ENCODE measurements around the gene CRIP2. TPM values are rescaled to one million over a fixed set of nuclear protein-coding genes. Genes with fewer than 3 reads are reported as not detected.

Gene CRIP2
- total and polyA plus RNA-seq, 2 of the 4 experiments (the other 2 are of a cell fraction), result 18.1 to 123 TPM

DNA sequence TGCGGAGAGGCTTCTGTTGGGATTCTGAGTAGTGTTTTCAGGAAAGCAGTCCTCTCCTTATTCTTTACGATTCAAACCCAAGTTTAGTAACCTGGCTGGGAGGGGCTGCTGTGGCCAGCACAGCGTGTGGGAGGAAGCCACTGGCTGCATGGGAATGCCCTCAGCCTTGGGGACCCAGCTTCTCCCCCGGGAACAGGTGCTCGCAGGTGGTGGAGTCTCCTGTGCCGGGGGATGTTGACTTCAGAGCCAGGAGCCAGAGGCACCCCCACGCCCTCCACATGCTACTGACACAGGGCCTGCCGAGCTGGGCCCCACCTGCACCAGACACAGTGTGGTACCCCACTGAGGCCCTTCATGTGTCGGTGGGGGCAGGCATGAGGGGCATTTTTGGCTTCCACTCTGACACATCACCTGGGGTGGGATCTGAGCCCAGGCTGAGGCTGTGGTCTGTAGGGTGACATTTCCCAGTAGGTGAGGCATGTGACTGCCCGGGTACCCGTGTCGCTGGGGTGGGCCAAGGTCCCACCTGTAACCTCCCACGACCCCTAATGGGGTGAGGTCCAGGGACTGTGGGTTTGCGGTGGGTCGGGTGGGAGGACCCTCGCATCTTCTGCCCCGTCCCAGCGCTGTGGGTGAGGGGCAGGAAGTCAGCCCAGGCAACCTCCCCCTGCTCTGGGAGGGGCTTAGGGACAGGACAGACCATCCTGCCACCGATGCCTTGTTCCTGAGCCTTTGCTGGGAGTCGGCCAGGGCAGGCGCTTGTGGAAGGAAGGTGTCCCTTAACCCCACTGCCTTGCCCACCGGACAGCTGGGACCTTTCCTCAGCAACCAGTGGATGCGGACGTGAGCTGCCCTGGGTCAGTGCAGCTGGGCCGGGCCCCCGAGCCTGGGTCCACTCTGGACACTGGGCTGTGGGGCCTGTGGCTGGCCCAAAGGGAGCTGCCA is 28.4 kb upstream of the CRIP2 start:
- peaks cover 5 to 41% of the 10 kb centered on the region in 2 experiments; a peak in 3 of 4 replicates for H3K79me1 ChIP-seq (ENCODE audit: low read depth in 1 of 2, low read length in 2 of 2)
- H3K18ac ChIP-seq (ENCODE audit: low read depth, low read length), result no peak overlapping the region
- DNase-seq (no peak), ATAC-seq (ENCODE audit: low read depth) (no peak)
- no peak overlapping the region for H3K9ac ChIP-seq (ENCODE audit: low read depth, low read length)
- WGBS, 2 experiments (ENCODE audit: extremely low coverage in 2 of 2, insufficient read length in 1 of 2), result 89% methylated on average over 3 of the region's 26 CpGs; no CpG with 5 or more reads in 1 of the 2 experiments
- H2AK5ac ChIP-seq (ENCODE audit: low read depth, low read length), result no peak overlapping the region
- BruUV-seq (replicated peaks), result no TSS peak
- H2AFZ ChIP-seq (replicated peaks; ENCODE audit: low read length, poor library complexity), result no peak overlapping the region
- dilution Hi-C loops (cut with HindIII; ENCODE audit: low sequenced_read_pairs, unreplicated experiment) (no loop called here), intact Hi-C loops (cut with micrococcal nuclease) (no loop called here), in situ Hi-C loops (cut with MboI; ENCODE audit: low sequenced_read_pairs) (no loop called here)
- H2AK9ac ChIP-seq (replicated peaks; ENCODE audit: low read depth, low read length, poor library complexity), result no peak overlapping the region
- H3K27ac ChIP-seq (ENCODE audit: insufficient read depth, low read length), result no peak overlapping the region
- no peak overlapping the region for H2BK15ac ChIP-seq (ENCODE audit: low read depth, low read length)
- H2BK5ac ChIP-seq (ENCODE audit: low read depth, low read length, poor library complexity, severe bottlenecking), result no peak overlapping the region
- H3K23ac ChIP-seq (ENCODE audit: low read depth, low read length), result no peak overlapping the region
- no peak overlapping the region for H3K56ac ChIP-seq (ENCODE audit: extremely low read depth, insufficient read depth, low read length)
- no peaks in the 10 kb centered on the region for H3K9me1 ChIP-seq (ENCODE audit: insufficient read depth, low read length)
- H3K4me2 ChIP-seq (ENCODE audit: low read depth, low read length), result no peak overlapping the region
- H4K5ac ChIP-seq (ENCODE audit: low read depth, low read length), result no peak overlapping the region
- peaks cover 27% of the 10 kb centered on the region for H3K36me3 ChIP-seq (ENCODE audit: control insufficient read depth, insufficient read depth, low read length)
- TF ChIP-seq MAZ (IDR thresholded peaks at IDR 0.05; ENCODE audit: borderline replicate concordance, low read depth, low read length) (no peak), POLR2A (IDR thresholded peaks at IDR 0.05; ENCODE audit: low read depth, low read length) (no peak), SMC3 (IDR thresholded peaks at IDR 0.05; ENCODE audit: low read depth, low read length) (no peak)
- TF ChIP-seq, protein P1, sequence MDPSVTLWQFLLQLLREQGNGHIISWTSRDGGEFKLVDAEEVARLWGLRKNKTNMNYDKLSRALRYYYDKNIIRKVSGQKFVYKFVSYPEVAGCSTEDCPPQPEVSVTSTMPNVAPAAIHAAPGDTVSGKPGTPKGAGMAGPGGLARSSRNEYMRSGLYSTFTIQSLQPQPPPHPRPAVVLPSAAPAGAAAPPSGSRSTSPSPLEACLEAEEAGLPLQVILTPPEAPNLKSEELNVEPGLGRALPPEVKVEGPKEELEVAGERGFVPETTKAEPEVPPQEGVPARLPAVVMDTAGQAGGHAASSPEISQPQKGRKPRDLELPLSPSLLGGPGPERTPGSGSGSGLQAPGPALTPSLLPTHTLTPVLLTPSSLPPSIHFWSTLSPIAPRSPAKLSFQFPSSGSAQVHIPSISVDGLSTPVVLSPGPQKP (IDR thresholded peaks at IDR 0.05; ENCODE audit: borderline replicate concordance, low read depth, low read length), result no peak
- no peaks in the 10 kb centered on the region for H3K9me3 ChIP-seq (ENCODE audit: control insufficient read depth, insufficient read depth, low read length)
- ChIA-PET POLR2A (ENCODE audit: unreplicated experiment) (no interaction called here), CTCF (no interaction called here)
- H3K4ac ChIP-seq (ENCODE audit: low read depth, low read length), result no peak overlapping the region
- H3K27me3 ChIP-seq (ENCODE audit: control insufficient read depth, insufficient read depth, low read length), result no peaks in the 10 kb centered on the region
- H3K4me3 ChIP-seq (ENCODE audit: insufficient read depth, low read depth, low read length), result no peak overlapping the region
- H2BK120ac ChIP-seq (ENCODE audit: low read depth, low read length), result no peak overlapping the region
- H3K14ac ChIP-seq (replicated peaks; ENCODE audit: low read depth, low read length), result no peak overlapping the region
- H4K20me1 ChIP-seq (ENCODE audit: insufficient read depth, low read length), result peaks cover 31% of the 10 kb centered on the region
- no peak overlapping the region for H4K91ac ChIP-seq (ENCODE audit: insufficient read depth, low read depth, low read length)
- H4K8ac ChIP-seq (ENCODE audit: low read depth in 2 of 2, low read length in 2 of 2), result no peak overlapping the region
- H2BK20ac ChIP-seq (ENCODE audit: low read depth, low read length), result no peak overlapping the region
- H3K4me1 ChIP-seq (ENCODE audit: control insufficient read depth, insufficient read depth, low read length), result no peaks in the 10 kb centered on the region
